ENCODE measurements around the gene CLTCL1. TPM values are rescaled to one million over a fixed set of nuclear protein-coding genes. Genes with fewer than 3 reads are reported as not detected.
"Not testable (repeated sequence)": the region's sequence is repeated elsewhere in the genome, so short reads cannot be mapped to it uniquely, and the experiment has no call there.

CLTCL1 gene
- total RNA-seq, 6 experiments from 2014 or later = 3.5 to 6.6 (median 5.7) TPM

- peaks cover 0 to 7% (median 3%) of the 10 kb centered on the region in 4 donors for H3K4me1 ChIP-seq
- peaks cover 0 to 3% (median 0%) of the 10 kb centered on the region in 4 donors for H3K9me3 ChIP-seq
- intact Hi-C loops (cut with DNase I) = no loop called here
- peaks cover 0 to 46% (median 25%) of the 10 kb centered on the region in 4 donors for H3K36me3 ChIP-seq
- 100% methylated on average over 1 of the region's 5 CpGs for WGBS (ENCODE audit: insufficient coverage, low coverage, low lambda C conversion rate, missing lambda C conversion rate)
- TF ChIP-seq CTCF (IDR thresholded peaks at IDR 0.05) = no peak
- no peak for TF ChIP-seq POLR2A (IDR thresholded peaks at IDR 0.05)
- no peak overlapping the region for H3K4me3 ChIP-seq
- ATAC-seq (no peak), DNase-seq (no peak)
- H3K27ac ChIP-seq = no peak overlapping the region
- H3K27me3 ChIP-seq = no peaks in the 10 kb centered on the region
These were observed 40.5 kb upstream of the CLTCL1 start for GRCh38 chr22:19331975-19332374.

- peaks cover 0 to 45% (median 25%) of the 10 kb centered on the region in 4 donors for H3K36me3 ChIP-seq
- intact Hi-C loops (cut with DNase I) = no loop called here
- H3K4me1 ChIP-seq = peaks cover 0 to 5% (median 2%) of the 10 kb centered on the region in 4 donors
- 100% methylated on average over 2 of the region's 7 CpGs for WGBS (ENCODE audit: insufficient coverage, low coverage, low lambda C conversion rate, missing lambda C conversion rate)
- H3K9me3 ChIP-seq = peaks cover 0 to 3% (median 0%) of the 10 kb centered on the region in 4 donors
- ATAC-seq (peak in 1 of 4 donors; percentile 44), DNase-seq (no peak)
- H3K27me3 ChIP-seq = no peaks in the 10 kb centered on the region
- no peak overlapping the region for H3K27ac ChIP-seq
- TF ChIP-seq CTCF (IDR thresholded peaks at IDR 0.05) (no peak), POLR2A (IDR thresholded peaks at IDR 0.05) (no peak)
- H3K4me3 ChIP-seq = no peak overlapping the region
These were observed 40.0 kb upstream of the CLTCL1 start for GRCh38 chr22:19331474-19331873.

GRCh38 chr22:19330865-19331418 is 39.4 kb upstream of the CLTCL1 start:
- intact Hi-C loops (cut with DNase I) = no loop called here
- Histone ChIP-seq H3K4me1 (peaks cover 0 to under 1% (median 0%) of the 10 kb centered on the region in 4 donors), H3K27ac (no peak overlapping the region), H3K9me3 (peaks cover 0 to 3% (median 0%) of the 10 kb centered on the region in 4 donors), H3K27me3 (no peaks in the 10 kb centered on the region), H3K36me3 (peaks cover 0 to 40% (median 25%) of the 10 kb centered on the region in 4 donors), H3K4me3 (no peak overlapping the region)
- ATAC-seq (peak in 2 of 4 donors; percentile 30 to 45), DNase-seq (no peak)
- WGBS (ENCODE audit: insufficient coverage, low coverage, low lambda C conversion rate, missing lambda C conversion rate) = 92% methylated on average over 4 of the region's 13 CpGs
- TF ChIP-seq CTCF (IDR thresholded peaks at IDR 0.05) (no peak), POLR2A (IDR thresholded peaks at IDR 0.05) (no peak)

GRCh38 chr22:19330205-19330604 is 38.7 kb upstream of the CLTCL1 start:
- intact Hi-C loops (cut with DNase I); DNase-seq; H3K27me3 ChIP-seq; H3K27ac ChIP-seq; H3K9me3 ChIP-seq; ATAC-seq; H3K4me1 ChIP-seq; H3K4me3 ChIP-seq: not testable (repeated sequence)
- H3K36me3 ChIP-seq = peaks cover 0 to 34% (median 23%) of the 10 kb centered on the region in 4 donors
- WGBS (ENCODE audit: insufficient coverage, low coverage, low lambda C conversion rate, missing lambda C conversion rate) = 68% methylated on average over 5 of the region's 5 CpGs

GRCh38 chr22:19329454-19329853 is 37.9 kb upstream of the CLTCL1 start:
- Histone ChIP-seq H3K4me1 (no peaks in the 10 kb centered on the region), H3K27me3 (no peaks in the 10 kb centered on the region), H3K4me3 (no peak overlapping the region), H3K9me3 (no peaks in the 10 kb centered on the region), H3K27ac (no peak overlapping the region), H3K36me3 (peaks cover 0 to 29% (median 20%) of the 10 kb centered on the region in 4 donors)
- DNase-seq = no peak
- intact Hi-C loops (cut with DNase I) = no loop called here
- TF ChIP-seq POLR2A (IDR thresholded peaks at IDR 0.05) (no peak), CTCF (IDR thresholded peaks at IDR 0.05) (no peak)
- 72% methylated on average over 2 of the region's 3 CpGs for WGBS (ENCODE audit: insufficient coverage, low coverage, low lambda C conversion rate, missing lambda C conversion rate)
- peak in 1 of 4 donors; percentile 24 for ATAC-seq

Measured in right lobe of liver (tissue), 6 donors.